ENCODE data around the gene SLC8B1.
A peak's percentile ranks its signal among the peaks of the same experiment; 100 is the strongest.

Gene SLC8B1

GRCh38 chr12:113334786-113335539, at the start of gene SLC8B1:
Gene SLC8B1 (minus strand): TSS chr12:113335109. CDS start chr12:113332878, 2,231 bp downstream.
- peaks cover 8% of the 10 kb centered on the region for H3K27me3 ChIP-seq (ENCODE audit: control insufficient read depth, insufficient read depth, low read length)
- peak within 1 kb of the TSS; percentile 52 for H3K4me3 ChIP-seq (ENCODE audit: low read depth, low read length)
- H3K9me3 ChIP-seq (ENCODE audit: control insufficient read depth, insufficient read depth, low read length), result no peaks in the 10 kb centered on the region
- H3K4me1 ChIP-seq (ENCODE audit: control insufficient read depth, insufficient read depth, low read length), result no peaks in the 10 kb centered on the region
- H3K36me3 ChIP-seq (ENCODE audit: control insufficient read depth, insufficient read depth, low read length), result peaks cover 6% of the 10 kb centered on the region
- no peak within 1 kb of the TSS for H3K9ac ChIP-seq (ENCODE audit: low read depth, low read length)

- H3K36me3 ChIP-seq (ENCODE audit: control insufficient read depth, insufficient read depth, low read length), result peaks cover 13% of the 10 kb centered on the region
- H3K9me3 ChIP-seq (ENCODE audit: control insufficient read depth, insufficient read depth, low read length), result no peaks in the 10 kb centered on the region
- no peaks in the 10 kb centered on the region for H3K4me1 ChIP-seq (ENCODE audit: control insufficient read depth, insufficient read depth, low read length)
- no peak overlapping the region for H3K4me3 ChIP-seq (ENCODE audit: low read depth, low read length)
- H3K27me3 ChIP-seq (ENCODE audit: control insufficient read depth, insufficient read depth, low read length), result no peaks in the 10 kb centered on the region
- H3K9ac ChIP-seq (ENCODE audit: low read depth, low read length), result no peak overlapping the region
Measured at GRCh38 chr12:113382206-113382605, 47.3 kb upstream of the SLC8B1 start.

GRCh38 chr12:113381220-113381619, 46.3 kb upstream of the SLC8B1 start:
- peaks cover 9% of the 10 kb centered on the region for H3K36me3 ChIP-seq (ENCODE audit: control insufficient read depth, insufficient read depth, low read length)
- no peaks in the 10 kb centered on the region for H3K27me3 ChIP-seq (ENCODE audit: control insufficient read depth, insufficient read depth, low read length)
- H3K9ac ChIP-seq (ENCODE audit: low read depth, low read length), result no peak overlapping the region
- no peaks in the 10 kb centered on the region for H3K4me1 ChIP-seq (ENCODE audit: control insufficient read depth, insufficient read depth, low read length)
- H3K4me3 ChIP-seq (ENCODE audit: low read depth, low read length), result no peak overlapping the region
- no peaks in the 10 kb centered on the region for H3K9me3 ChIP-seq (ENCODE audit: control insufficient read depth, insufficient read depth, low read length)

GRCh38 chr12:113378291-113378690, 43.4 kb upstream of the SLC8B1 start:
- Histone ChIP-seq H3K4me3 (ENCODE audit: low read depth, low read length) (no peak overlapping the region), H3K9me3 (ENCODE audit: control insufficient read depth, insufficient read depth, low read length) (no peaks in the 10 kb centered on the region), H3K36me3 (ENCODE audit: control insufficient read depth, insufficient read depth, low read length) (peaks cover 12% of the 10 kb centered on the region), H3K9ac (ENCODE audit: low read depth, low read length) (no peak overlapping the region), H3K27me3 (ENCODE audit: control insufficient read depth, insufficient read depth, low read length) (no peaks in the 10 kb centered on the region), H3K4me1 (ENCODE audit: control insufficient read depth, insufficient read depth, low read length) (no peaks in the 10 kb centered on the region)

GRCh38 chr12:113374823-113375428, 40.0 kb upstream of the SLC8B1 start:
- peaks cover 10% of the 10 kb centered on the region for H3K36me3 ChIP-seq (ENCODE audit: control insufficient read depth, insufficient read depth, low read length)
- no peak overlapping the region for H3K9ac ChIP-seq (ENCODE audit: low read depth, low read length)

GRCh38 chr12:113373969-113374368, 39.1 kb upstream of the SLC8B1 start:
- Histone ChIP-seq H3K9me3 (ENCODE audit: control insufficient read depth, insufficient read depth, low read length) (no peaks in the 10 kb centered on the region), H3K36me3 (ENCODE audit: control insufficient read depth, insufficient read depth, low read length) (peaks cover 10% of the 10 kb centered on the region), H3K4me3 (ENCODE audit: low read depth, low read length) (no peak overlapping the region), H3K9ac (ENCODE audit: low read depth, low read length) (no peak overlapping the region), H3K27me3 (ENCODE audit: control insufficient read depth, insufficient read depth, low read length) (no peaks in the 10 kb centered on the region), H3K4me1 (ENCODE audit: control insufficient read depth, insufficient read depth, low read length) (no peaks in the 10 kb centered on the region)

More at GRCh38 chr12:113374823-113375428, 40.0 kb upstream of the SLC8B1 start:
- H3K27me3 ChIP-seq (ENCODE audit: control insufficient read depth, insufficient read depth, low read length), result no peaks in the 10 kb centered on the region
- no peaks in the 10 kb centered on the region for H3K9me3 ChIP-seq (ENCODE audit: control insufficient read depth, insufficient read depth, low read length)
- H3K4me3 ChIP-seq (ENCODE audit: low read depth, low read length), result no peak overlapping the region
- H3K4me1 ChIP-seq (ENCODE audit: control insufficient read depth, insufficient read depth, low read length), result no peaks in the 10 kb centered on the region

GRCh38 chr12:113373440-113373839, 38.5 kb upstream of the SLC8B1 start:
- no peak overlapping the region for H3K4me3 ChIP-seq (ENCODE audit: low read depth, low read length)
- no peak overlapping the region for H3K9ac ChIP-seq (ENCODE audit: low read depth, low read length)
- H3K27me3 ChIP-seq (ENCODE audit: control insufficient read depth, insufficient read depth, low read length), result no peaks in the 10 kb centered on the region
- no peaks in the 10 kb centered on the region for H3K4me1 ChIP-seq (ENCODE audit: control insufficient read depth, insufficient read depth, low read length)
- H3K9me3 ChIP-seq (ENCODE audit: control insufficient read depth, insufficient read depth, low read length), result no peaks in the 10 kb centered on the region
- peaks cover 10% of the 10 kb centered on the region for H3K36me3 ChIP-seq (ENCODE audit: control insufficient read depth, insufficient read depth, low read length)

- Histone ChIP-seq H3K4me3 (ENCODE audit: low read depth, low read length) (no peak overlapping the region), H3K36me3 (ENCODE audit: control insufficient read depth, insufficient read depth, low read length) (peaks cover 10% of the 10 kb centered on the region), H3K27me3 (ENCODE audit: control insufficient read depth, insufficient read depth, low read length) (no peaks in the 10 kb centered on the region), H3K9ac (ENCODE audit: low read depth, low read length) (no peak overlapping the region), H3K9me3 (ENCODE audit: control insufficient read depth, insufficient read depth, low read length) (no peaks in the 10 kb centered on the region), H3K4me1 (ENCODE audit: control insufficient read depth, insufficient read depth, low read length) (no peaks in the 10 kb centered on the region)
Measured at GRCh38 chr12:113372371-113372770, 37.5 kb upstream of the SLC8B1 start.

GRCh38 chr12:113371808-113372207, 36.9 kb upstream of the SLC8B1 start:
- Histone ChIP-seq H3K36me3 (ENCODE audit: control insufficient read depth, insufficient read depth, low read length) (peaks cover 10% of the 10 kb centered on the region), H3K4me3 (ENCODE audit: low read depth, low read length) (no peak overlapping the region), H3K4me1 (ENCODE audit: control insufficient read depth, insufficient read depth, low read length) (no peaks in the 10 kb centered on the region), H3K27me3 (ENCODE audit: control insufficient read depth, insufficient read depth, low read length) (no peaks in the 10 kb centered on the region), H3K9me3 (ENCODE audit: control insufficient read depth, insufficient read depth, low read length) (no peaks in the 10 kb centered on the region), H3K9ac (ENCODE audit: low read depth, low read length) (no peak overlapping the region)

GRCh38 chr12:113370923-113371682, 36.2 kb upstream of the SLC8B1 start:
- Histone ChIP-seq H3K4me3 (ENCODE audit: low read depth, low read length) (no peak overlapping the region), H3K27me3 (ENCODE audit: control insufficient read depth, insufficient read depth, low read length) (no peaks in the 10 kb centered on the region), H3K4me1 (ENCODE audit: control insufficient read depth, insufficient read depth, low read length) (no peaks in the 10 kb centered on the region), H3K9me3 (ENCODE audit: control insufficient read depth, insufficient read depth, low read length) (no peaks in the 10 kb centered on the region), H3K9ac (ENCODE audit: low read depth, low read length) (no peak overlapping the region), H3K36me3 (ENCODE audit: control insufficient read depth, insufficient read depth, low read length) (peaks cover 10% of the 10 kb centered on the region)

- H3K4me3 ChIP-seq (ENCODE audit: low read depth, low read length), result no peak overlapping the region
- H3K36me3 ChIP-seq (ENCODE audit: control insufficient read depth, insufficient read depth, low read length), result peaks cover 5% of the 10 kb centered on the region
- H3K9me3 ChIP-seq (ENCODE audit: control insufficient read depth, insufficient read depth, low read length), result no peaks in the 10 kb centered on the region
- H3K4me1 ChIP-seq (ENCODE audit: control insufficient read depth, insufficient read depth, low read length), result no peaks in the 10 kb centered on the region
- no peaks in the 10 kb centered on the region for H3K27me3 ChIP-seq (ENCODE audit: control insufficient read depth, insufficient read depth, low read length)
- H3K9ac ChIP-seq (ENCODE audit: low read depth, low read length), result no peak overlapping the region
Measured at GRCh38 chr12:113369391-113369985, 34.6 kb upstream of the SLC8B1 start.
